Measurements from ENCODE around the gene MOK.
"Not testable (repeated sequence)": the region's sequence is repeated elsewhere in the genome, so short reads cannot be mapped to it uniquely, and the experiment has no call there.

Gene MOK

DNA sequence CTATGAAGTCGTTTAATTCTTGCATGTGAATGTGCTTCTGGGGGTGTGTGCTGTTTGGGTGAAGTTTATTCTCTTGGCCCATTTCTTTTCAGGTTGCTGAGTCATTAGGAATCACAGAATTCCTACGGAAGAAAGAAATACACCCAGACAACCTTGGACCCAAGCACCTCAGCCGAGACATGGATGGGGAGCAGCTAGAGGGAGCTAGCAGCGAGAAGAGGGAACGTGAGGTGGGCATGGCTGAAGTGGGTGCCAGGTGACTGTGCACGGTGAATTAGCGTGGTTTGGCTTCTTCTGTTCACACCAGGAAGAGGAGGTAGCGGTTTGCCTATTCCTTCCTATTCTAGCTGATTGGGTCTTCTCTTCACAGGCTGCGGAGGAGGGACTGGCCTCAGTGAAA is 33.8 kb upstream of the MOK start:
- no peak overlapping the region for H3K27ac ChIP-seq (ENCODE audit: low read length)
- peaks cover 16% of the 10 kb centered on the region for H3K36me3 ChIP-seq (ENCODE audit: control insufficient read depth, low read depth, low read length)
- no peaks in the 10 kb centered on the region for H3K4me1 ChIP-seq (ENCODE audit: control insufficient read depth, low read depth, low read length)
- no peaks in the 10 kb centered on the region for H3K9me3 ChIP-seq (ENCODE audit: control insufficient read depth, low read depth, low read length)
- no peak overlapping the region for H3K9ac ChIP-seq (ENCODE audit: low read length)
- no peak overlapping the region for H3K4me3 ChIP-seq (ENCODE audit: low read length)
- H3K27me3 ChIP-seq (ENCODE audit: control insufficient read depth, insufficient read depth, low read length) = no peaks in the 10 kb centered on the region

GRCh38 chr14:102335163-102335562 is 30.2 kb upstream of the MOK start:
- H3K4me3 ChIP-seq (ENCODE audit: low read length) = no peak overlapping the region
- H3K4me1 ChIP-seq (ENCODE audit: control insufficient read depth, low read depth, low read length) = no peaks in the 10 kb centered on the region
- no peak overlapping the region for H3K9ac ChIP-seq (ENCODE audit: low read length)
- H3K27me3 ChIP-seq (ENCODE audit: control insufficient read depth, insufficient read depth, low read length) = no peaks in the 10 kb centered on the region
- H3K27ac ChIP-seq (ENCODE audit: low read length) = no peak overlapping the region
- peaks cover 3% of the 10 kb centered on the region for H3K36me3 ChIP-seq (ENCODE audit: control insufficient read depth, low read depth, low read length)
- H3K9me3 ChIP-seq (ENCODE audit: control insufficient read depth, low read depth, low read length) = no peaks in the 10 kb centered on the region

GRCh38 chr14:102333795-102334705 is 29.1 kb upstream of the MOK start:
- H3K27me3 ChIP-seq (ENCODE audit: control insufficient read depth, insufficient read depth, low read length) = no peaks in the 10 kb centered on the region
- no peaks in the 10 kb centered on the region for H3K4me1 ChIP-seq (ENCODE audit: control insufficient read depth, low read depth, low read length)
- no peak overlapping the region for H3K27ac ChIP-seq (ENCODE audit: low read length)
- H3K36me3 ChIP-seq (ENCODE audit: control insufficient read depth, low read depth, low read length) = peaks cover 1% of the 10 kb centered on the region
- H3K9ac ChIP-seq (ENCODE audit: low read length) = no peak overlapping the region
- H3K9me3 ChIP-seq (ENCODE audit: control insufficient read depth, low read depth, low read length) = no peaks in the 10 kb centered on the region
- no peak overlapping the region for H3K4me3 ChIP-seq (ENCODE audit: low read length)

- H3K4me3 ChIP-seq (ENCODE audit: low read length) = no peak overlapping the region
Measured at GRCh38 chr14:102333390-102333789, 28.4 kb upstream of the MOK start.

DNA sequence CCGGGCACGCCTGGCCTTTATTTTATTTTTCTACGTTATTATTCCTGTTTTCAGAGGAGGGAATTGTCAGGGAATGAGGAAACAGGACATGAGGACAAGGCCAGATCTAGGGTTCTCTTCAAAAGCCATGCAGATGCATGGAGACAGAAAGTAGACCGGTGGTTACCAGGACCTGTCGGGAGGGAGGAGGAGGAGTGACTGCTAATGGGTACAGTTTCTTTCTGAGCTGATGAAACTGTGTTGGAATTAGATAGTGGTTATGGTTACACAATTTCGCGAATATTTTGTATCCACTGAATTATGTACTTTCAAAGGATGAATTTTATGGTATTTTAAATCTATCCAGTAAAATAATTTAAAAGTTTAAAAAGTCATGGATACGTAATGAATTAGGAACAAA is 25.8 kb upstream of the MOK start:
- Histone ChIP-seq H3K9ac (ENCODE audit: low read length) (no peak overlapping the region), H3K4me3 (ENCODE audit: low read length) (no peak overlapping the region), H3K27ac (ENCODE audit: low read length) (no peak overlapping the region), H3K27me3 (ENCODE audit: control insufficient read depth, insufficient read depth, low read length) (no peaks in the 10 kb centered on the region), H3K4me1 (ENCODE audit: control insufficient read depth, low read depth, low read length) (no peaks in the 10 kb centered on the region), H3K36me3 (ENCODE audit: control insufficient read depth, low read depth, low read length) (no peaks in the 10 kb centered on the region), H3K9me3 (ENCODE audit: control insufficient read depth, low read depth, low read length) (no peaks in the 10 kb centered on the region)

More at GRCh38 chr14:102333390-102333789, 28.4 kb upstream of the MOK start:
- no peaks in the 10 kb centered on the region for H3K9me3 ChIP-seq (ENCODE audit: control insufficient read depth, low read depth, low read length)
- H3K36me3 ChIP-seq (ENCODE audit: control insufficient read depth, low read depth, low read length) = no peaks in the 10 kb centered on the region
- H3K27me3 ChIP-seq (ENCODE audit: control insufficient read depth, insufficient read depth, low read length) = no peaks in the 10 kb centered on the region
- no peak overlapping the region for H3K27ac ChIP-seq (ENCODE audit: low read length)
- H3K4me1 ChIP-seq (ENCODE audit: control insufficient read depth, low read depth, low read length) = no peaks in the 10 kb centered on the region
- H3K9ac ChIP-seq (ENCODE audit: low read length) = no peak overlapping the region

GRCh38 chr14:102329381-102329780 is 24.4 kb upstream of the MOK start:
- H3K9ac ChIP-seq (ENCODE audit: low read length); H3K36me3 ChIP-seq (ENCODE audit: control insufficient read depth, low read depth, low read length); H3K9me3 ChIP-seq (ENCODE audit: control insufficient read depth, low read depth, low read length); H3K4me3 ChIP-seq (ENCODE audit: low read length); H3K4me1 ChIP-seq (ENCODE audit: control insufficient read depth, low read depth, low read length); H3K27ac ChIP-seq (ENCODE audit: low read length); H3K27me3 ChIP-seq (ENCODE audit: control insufficient read depth, insufficient read depth, low read length): not testable (repeated sequence)

DNA sequence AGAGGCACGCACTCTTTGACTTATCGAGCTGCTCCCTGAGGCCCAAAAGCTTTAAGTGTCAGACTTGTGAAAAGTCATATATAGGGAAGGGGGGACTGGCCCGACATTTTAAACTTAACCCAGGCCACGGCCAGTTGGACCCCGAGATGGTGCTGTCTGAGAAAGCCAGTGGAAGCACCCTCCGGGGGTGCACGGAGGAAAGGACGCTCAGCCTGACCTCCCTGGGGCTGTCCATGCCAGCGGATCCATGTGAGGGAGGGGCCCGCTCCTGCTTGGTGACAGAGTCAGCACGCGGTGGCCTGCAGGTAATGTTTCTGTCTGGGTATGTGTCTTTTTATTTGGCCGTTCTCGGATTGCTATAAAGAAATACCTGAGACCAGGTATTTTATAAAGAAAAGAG is 21.6 kb upstream of the MOK start:
- no peak overlapping the region for H3K27ac ChIP-seq (ENCODE audit: low read length)
- H3K4me3 ChIP-seq (ENCODE audit: low read length) = no peak overlapping the region
- no peaks in the 10 kb centered on the region for H3K27me3 ChIP-seq (ENCODE audit: control insufficient read depth, insufficient read depth, low read length)

DNA sequence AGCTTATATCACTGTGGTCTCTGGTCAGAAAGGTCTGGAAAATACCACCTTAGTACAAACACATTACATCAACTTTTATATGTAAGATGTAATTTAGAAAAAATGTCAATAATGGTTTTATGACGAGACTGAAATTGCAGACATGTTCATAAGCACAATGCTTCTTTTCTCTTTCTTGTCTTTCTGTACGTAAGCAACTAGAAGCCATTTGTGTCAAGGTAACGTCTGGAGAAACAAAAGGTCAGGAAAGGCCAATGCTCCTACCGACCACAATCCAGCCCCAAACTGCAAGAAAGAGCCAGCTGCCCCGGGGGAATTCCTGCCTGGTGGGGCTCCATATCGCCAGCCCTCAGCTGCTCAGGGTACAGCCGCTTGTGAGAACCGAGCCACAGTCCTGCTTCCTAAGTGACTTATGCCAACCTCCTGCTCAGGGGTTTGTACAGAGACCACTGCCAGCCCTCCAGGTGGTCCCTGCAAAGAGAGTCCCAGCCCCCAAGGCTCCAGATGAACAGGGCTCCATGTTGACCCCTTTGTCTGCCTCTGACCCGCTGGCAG is 20.9 kb upstream of the MOK start:
- H3K9me3 ChIP-seq (ENCODE audit: control insufficient read depth, low read depth, low read length) = no peaks in the 10 kb centered on the region
- no peak overlapping the region for H3K4me3 ChIP-seq (ENCODE audit: low read length)
- H3K9ac ChIP-seq (ENCODE audit: low read length) = no peak overlapping the region
- no peaks in the 10 kb centered on the region for H3K4me1 ChIP-seq (ENCODE audit: control insufficient read depth, low read depth, low read length)
- no peak overlapping the region for H3K27ac ChIP-seq (ENCODE audit: low read length)
- no peaks in the 10 kb centered on the region for H3K36me3 ChIP-seq (ENCODE audit: control insufficient read depth, low read depth, low read length)
- H3K27me3 ChIP-seq (ENCODE audit: control insufficient read depth, insufficient read depth, low read length) = no peaks in the 10 kb centered on the region

More for the DNA sequence above, 21.6 kb upstream of the MOK start:
- no peak overlapping the region for H3K9ac ChIP-seq (ENCODE audit: low read length)
- no peaks in the 10 kb centered on the region for H3K36me3 ChIP-seq (ENCODE audit: control insufficient read depth, low read depth, low read length)
- no peaks in the 10 kb centered on the region for H3K9me3 ChIP-seq (ENCODE audit: control insufficient read depth, low read depth, low read length)
- no peaks in the 10 kb centered on the region for H3K4me1 ChIP-seq (ENCODE audit: control insufficient read depth, low read depth, low read length)

GRCh38 chr14:102323102-102323501 is 18.1 kb upstream of the MOK start:
- no peak overlapping the region for H3K9ac ChIP-seq (ENCODE audit: low read length)
- H3K9me3 ChIP-seq (ENCODE audit: control insufficient read depth, low read depth, low read length) = no peaks in the 10 kb centered on the region
- peaks cover 7% of the 10 kb centered on the region for H3K4me1 ChIP-seq (ENCODE audit: control insufficient read depth, low read depth, low read length)
- H3K27ac ChIP-seq (ENCODE audit: low read length) = no peak overlapping the region
- H3K4me3 ChIP-seq (ENCODE audit: low read length) = no peak overlapping the region
- H3K36me3 ChIP-seq (ENCODE audit: control insufficient read depth, low read depth, low read length) = no peaks in the 10 kb centered on the region
- H3K27me3 ChIP-seq (ENCODE audit: control insufficient read depth, insufficient read depth, low read length) = no peaks in the 10 kb centered on the region

GRCh38 chr14:102321456-102322422 is 16.8 kb upstream of the MOK start:
- Histone ChIP-seq H3K36me3 (ENCODE audit: control insufficient read depth, low read depth, low read length) (no peaks in the 10 kb centered on the region), H3K9ac (ENCODE audit: low read length) (no peak overlapping the region), H3K4me3 (ENCODE audit: low read length) (no peak overlapping the region), H3K4me1 (ENCODE audit: control insufficient read depth, low read depth, low read length) (peaks cover 7% of the 10 kb centered on the region), H3K9me3 (ENCODE audit: control insufficient read depth, low read depth, low read length) (no peaks in the 10 kb centered on the region), H3K27me3 (ENCODE audit: control insufficient read depth, insufficient read depth, low read length) (no peaks in the 10 kb centered on the region), H3K27ac (ENCODE audit: low read length) (no peak overlapping the region)

DNA sequence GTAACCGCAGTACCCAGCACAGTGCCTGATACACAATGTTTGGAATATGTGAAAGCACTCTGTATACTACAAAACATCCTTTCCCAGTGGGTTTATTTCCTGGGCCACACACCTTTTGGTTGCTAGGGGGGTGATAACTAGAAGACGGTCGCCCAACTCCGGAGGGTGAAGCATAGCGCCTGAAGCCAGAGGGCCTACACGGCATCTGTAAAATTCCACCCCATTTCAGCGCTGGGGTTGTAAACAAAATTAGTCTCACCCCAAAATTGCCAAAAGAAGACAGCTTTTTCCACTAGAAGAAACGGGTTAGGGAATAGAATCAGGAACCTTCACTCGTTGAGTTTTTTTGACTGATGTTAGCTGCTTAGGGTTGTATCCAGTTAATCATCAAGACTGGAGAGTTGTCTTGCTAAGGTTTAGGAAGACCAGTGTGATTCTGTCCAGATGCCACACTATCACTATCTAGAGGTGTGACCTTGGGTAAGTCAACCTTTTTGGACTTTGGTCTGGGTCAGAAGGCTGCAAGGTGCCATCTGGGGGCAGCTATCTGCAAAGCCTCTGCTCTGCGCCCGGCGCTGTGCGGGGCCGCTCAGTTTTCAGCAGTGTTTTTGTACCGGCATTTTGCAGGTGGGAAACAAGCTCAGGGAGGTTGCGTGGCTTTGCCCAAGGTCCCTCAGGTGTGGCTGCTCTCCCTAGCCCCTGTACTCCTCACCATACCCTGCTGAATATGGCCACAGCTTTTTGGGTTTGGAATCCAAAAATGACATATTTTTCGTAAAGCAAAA is 15.9 kb upstream of the MOK start:
- Histone ChIP-seq H3K9me3 (ENCODE audit: control insufficient read depth, low read depth, low read length) (no peaks in the 10 kb centered on the region), H3K9ac (ENCODE audit: low read length) (no peak overlapping the region), H3K27ac (ENCODE audit: low read length) (no peak overlapping the region), H3K4me3 (ENCODE audit: low read length) (peak overlapping the region; percentile 61), H3K27me3 (ENCODE audit: control insufficient read depth, insufficient read depth, low read length) (peaks cover 4% of the 10 kb centered on the region), H3K4me1 (ENCODE audit: control insufficient read depth, low read depth, low read length) (peaks cover 11% of the 10 kb centered on the region), H3K36me3 (ENCODE audit: control insufficient read depth, low read depth, low read length) (no peaks in the 10 kb centered on the region)
